ENCODE measurements around the gene DDA1. TPM values are rescaled to one million over a fixed set of nuclear protein-coding genes. Genes with fewer than 3 reads are reported as not detected.

Gene DDA1
- total and polyA plus RNA-seq, 2 of the 13 experiments (the other 11 are each of a cell fraction or from before 2014, with no cell fraction given), result 24.5 to 26.0 TPM

DNA sequence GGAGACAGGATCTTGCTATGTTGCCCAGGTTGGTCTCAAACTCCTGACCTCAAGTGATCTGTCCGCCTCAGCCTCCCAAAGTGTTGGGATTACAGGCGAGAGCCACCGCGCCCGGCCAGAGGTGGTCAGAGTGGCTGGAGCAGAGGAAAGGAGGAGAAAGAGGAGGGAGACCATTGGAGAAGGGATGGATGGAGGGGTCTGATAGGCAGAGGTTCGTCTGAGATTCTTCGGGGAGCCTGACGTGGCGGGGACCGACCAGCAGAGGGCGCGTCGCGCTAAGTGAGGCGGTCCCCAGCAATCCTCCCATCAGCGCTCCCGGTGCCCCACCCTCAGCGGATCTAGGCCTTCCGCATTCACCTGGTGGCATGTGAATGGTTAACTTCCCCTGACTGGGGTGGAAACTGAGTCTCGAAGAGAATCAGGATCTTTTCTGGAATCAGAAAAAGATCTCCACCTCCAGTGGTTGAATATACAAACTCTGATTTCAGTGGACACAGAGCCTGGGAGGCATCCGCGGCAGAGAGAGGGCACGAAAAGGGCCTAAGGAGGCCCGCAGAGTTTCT lies 36.8 kb downstream of the DDA1 start (continued):
- TF ChIP-seq, protein P1, sequence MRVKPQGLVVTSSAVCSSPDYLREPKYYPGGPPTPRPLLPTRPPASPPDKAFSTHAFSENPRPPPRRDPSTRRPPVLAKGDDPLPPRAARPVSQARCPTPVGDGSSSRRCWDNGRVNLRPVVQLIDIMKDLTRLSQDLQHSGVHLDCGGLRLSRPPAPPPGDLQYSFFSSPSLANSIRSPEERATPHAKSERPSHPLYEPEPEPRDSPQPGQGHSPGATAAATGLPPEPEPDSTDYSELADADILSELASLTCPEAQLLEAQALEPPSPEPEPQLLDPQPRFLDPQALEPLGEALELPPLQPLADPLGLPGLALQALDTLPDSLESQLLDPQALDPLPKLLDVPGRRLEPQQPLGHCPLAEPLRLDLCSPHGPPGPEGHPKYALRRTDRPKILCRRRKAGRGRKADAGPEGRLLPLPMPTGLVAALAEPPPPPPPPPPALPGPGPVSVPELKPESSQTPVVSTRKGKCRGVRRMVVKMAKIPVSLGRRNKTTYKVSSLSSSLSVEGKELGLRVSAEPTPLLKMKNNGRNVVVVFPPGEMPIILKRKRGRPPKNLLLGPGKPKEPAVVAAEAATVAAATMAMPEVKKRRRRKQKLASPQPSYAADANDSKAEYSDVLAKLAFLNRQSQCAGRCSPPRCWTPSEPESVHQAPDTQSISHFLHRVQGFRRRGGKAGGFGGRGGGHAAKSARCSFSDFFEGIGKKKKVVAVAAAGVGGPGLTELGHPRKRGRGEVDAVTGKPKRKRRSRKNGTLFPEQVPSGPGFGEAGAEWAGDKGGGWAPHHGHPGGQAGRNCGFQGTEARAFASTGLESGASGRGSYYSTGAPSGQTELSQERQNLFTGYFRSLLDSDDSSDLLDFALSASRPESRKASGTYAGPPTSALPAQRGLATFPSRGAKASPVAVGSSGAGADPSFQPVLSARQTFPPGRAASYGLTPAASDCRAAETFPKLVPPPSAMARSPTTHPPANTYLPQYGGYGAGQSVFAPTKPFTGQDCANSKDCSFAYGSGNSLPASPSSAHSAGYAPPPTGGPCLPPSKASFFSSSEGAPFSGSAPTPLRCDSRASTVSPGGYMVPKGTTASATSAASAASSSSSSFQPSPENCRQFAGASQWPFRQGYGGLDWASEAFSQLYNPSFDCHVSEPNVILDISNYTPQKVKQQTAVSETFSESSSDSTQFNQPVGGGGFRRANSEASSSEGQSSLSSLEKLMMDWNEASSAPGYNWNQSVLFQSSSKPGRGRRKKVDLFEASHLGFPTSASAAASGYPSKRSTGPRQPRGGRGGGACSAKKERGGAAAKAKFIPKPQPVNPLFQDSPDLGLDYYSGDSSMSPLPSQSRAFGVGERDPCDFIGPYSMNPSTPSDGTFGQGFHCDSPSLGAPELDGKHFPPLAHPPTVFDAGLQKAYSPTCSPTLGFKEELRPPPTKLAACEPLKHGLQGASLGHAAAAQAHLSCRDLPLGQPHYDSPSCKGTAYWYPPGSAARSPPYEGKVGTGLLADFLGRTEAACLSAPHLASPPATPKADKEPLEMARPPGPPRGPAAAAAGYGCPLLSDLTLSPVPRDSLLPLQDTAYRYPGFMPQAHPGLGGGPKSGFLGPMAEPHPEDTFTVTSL (CRISPR knock-in tag; IDR thresholded peaks at IDR 0.05; ENCODE audit: borderline replicate concordance), result no peak
- TF ChIP-seq TAF15 (IDR thresholded peaks at IDR 0.05; ENCODE audit: low read depth, low read length, poor library complexity, severe bottlenecking), result no peak
- no peak for TF ChIP-seq NR2F2 (IDR thresholded peaks at IDR 0.05; ENCODE audit: borderline replicate concordance, low read depth)
- no peak for TF ChIP-seq MBD4 (IDR thresholded peaks at IDR 0.05; ENCODE audit: borderline replicate concordance, low read length)
- TF ChIP-seq, protein P2, sequence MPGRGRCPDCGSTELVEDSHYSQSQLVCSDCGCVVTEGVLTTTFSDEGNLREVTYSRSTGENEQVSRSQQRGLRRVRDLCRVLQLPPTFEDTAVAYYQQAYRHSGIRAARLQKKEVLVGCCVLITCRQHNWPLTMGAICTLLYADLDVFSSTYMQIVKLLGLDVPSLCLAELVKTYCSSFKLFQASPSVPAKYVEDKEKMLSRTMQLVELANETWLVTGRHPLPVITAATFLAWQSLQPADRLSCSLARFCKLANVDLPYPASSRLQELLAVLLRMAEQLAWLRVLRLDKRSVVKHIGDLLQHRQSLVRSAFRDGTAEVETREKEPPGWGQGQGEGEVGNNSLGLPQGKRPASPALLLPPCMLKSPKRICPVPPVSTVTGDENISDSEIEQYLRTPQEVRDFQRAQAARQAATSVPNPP (CRISPR knock-in tag; IDR thresholded peaks at IDR 0.05), result no peak
- TF ChIP-seq FIP1L1 (IDR thresholded peaks at IDR 0.05; ENCODE audit: borderline replicate concordance, insufficient read depth, low read depth, low read length), result no peak
- TF ChIP-seq HNRNPUL1 (IDR thresholded peaks at IDR 0.05; ENCODE audit: low read depth, low read length), result no peak
- TF ChIP-seq NONO (IDR thresholded peaks at IDR 0.05), result no peak
- no peak for TF ChIP-seq NONO (CRISPR knock-in tag; conservative IDR thresholded peaks at IDR 0.05)
- TF ChIP-seq, protein P3, sequence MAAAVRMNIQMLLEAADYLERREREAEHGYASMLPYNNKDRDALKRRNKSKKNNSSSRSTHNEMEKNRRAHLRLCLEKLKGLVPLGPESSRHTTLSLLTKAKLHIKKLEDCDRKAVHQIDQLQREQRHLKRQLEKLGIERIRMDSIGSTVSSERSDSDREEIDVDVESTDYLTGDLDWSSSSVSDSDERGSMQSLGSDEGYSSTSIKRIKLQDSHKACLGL (CRISPR knock-in tag; IDR thresholded peaks at IDR 0.05), result no peak
- TF ChIP-seq RAD51 (IDR thresholded peaks at IDR 0.05; ENCODE audit: borderline replicate concordance), result no peak
- no peak for TF ChIP-seq BRCA1 (CRISPR knock-in tag; IDR thresholded peaks at IDR 0.05)
- TF ChIP-seq, protein P4, sequence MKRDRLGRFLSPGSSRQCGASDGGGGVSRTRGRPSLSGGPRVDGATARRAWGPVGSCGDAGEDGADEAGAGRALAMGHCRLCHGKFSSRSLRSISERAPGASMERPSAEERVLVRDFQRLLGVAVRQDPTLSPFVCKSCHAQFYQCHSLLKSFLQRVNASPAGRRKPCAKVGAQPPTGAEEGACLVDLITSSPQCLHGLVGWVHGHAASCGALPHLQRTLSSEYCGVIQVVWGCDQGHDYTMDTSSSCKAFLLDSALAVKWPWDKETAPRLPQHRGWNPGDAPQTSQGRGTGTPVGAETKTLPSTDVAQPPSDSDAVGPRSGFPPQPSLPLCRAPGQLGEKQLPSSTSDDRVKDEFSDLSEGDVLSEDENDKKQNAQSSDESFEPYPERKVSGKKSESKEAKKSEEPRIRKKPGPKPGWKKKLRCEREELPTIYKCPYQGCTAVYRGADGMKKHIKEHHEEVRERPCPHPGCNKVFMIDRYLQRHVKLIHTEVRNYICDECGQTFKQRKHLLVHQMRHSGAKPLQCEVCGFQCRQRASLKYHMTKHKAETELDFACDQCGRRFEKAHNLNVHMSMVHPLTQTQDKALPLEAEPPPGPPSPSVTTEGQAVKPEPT (CRISPR knock-in tag; IDR thresholded peaks at IDR 0.05; ENCODE audit: low read depth), result no peak
- no peak for TF ChIP-seq GPN1 (CRISPR knock-in tag; IDR thresholded peaks at IDR 0.05; ENCODE audit: borderline replicate concordance)
- no peak for TF ChIP-seq NKX3-1 (CRISPR knock-in tag; IDR thresholded peaks at IDR 0.05)
- TF ChIP-seq, protein P5, sequence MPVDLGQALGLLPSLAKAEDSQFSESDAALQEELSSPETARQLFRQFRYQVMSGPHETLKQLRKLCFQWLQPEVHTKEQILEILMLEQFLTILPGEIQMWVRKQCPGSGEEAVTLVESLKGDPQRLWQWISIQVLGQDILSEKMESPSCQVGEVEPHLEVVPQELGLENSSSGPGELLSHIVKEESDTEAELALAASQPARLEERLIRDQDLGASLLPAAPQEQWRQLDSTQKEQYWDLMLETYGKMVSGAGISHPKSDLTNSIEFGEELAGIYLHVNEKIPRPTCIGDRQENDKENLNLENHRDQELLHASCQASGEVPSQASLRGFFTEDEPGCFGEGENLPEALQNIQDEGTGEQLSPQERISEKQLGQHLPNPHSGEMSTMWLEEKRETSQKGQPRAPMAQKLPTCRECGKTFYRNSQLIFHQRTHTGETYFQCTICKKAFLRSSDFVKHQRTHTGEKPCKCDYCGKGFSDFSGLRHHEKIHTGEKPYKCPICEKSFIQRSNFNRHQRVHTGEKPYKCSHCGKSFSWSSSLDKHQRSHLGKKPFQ (CRISPR knock-in tag; IDR thresholded peaks at IDR 0.05; ENCODE audit: insufficient replicate concordance), result no peak
- TF ChIP-seq RFX1 (IDR thresholded peaks at IDR 0.05), result no peak
- TF ChIP-seq SOX5 (CRISPR knock-in tag; IDR thresholded peaks at IDR 0.05; ENCODE audit: borderline replicate concordance), result no peak
- no peak for TF ChIP-seq ZFP36L2 (CRISPR knock-in tag; IDR thresholded peaks at IDR 0.05)
